ENCODE results near the gene TMEM191C.
"Not testable (repeated sequence)": the region's sequence is repeated elsewhere in the genome, so short reads cannot be mapped to it uniquely, and the experiment has no call there.

DNA sequence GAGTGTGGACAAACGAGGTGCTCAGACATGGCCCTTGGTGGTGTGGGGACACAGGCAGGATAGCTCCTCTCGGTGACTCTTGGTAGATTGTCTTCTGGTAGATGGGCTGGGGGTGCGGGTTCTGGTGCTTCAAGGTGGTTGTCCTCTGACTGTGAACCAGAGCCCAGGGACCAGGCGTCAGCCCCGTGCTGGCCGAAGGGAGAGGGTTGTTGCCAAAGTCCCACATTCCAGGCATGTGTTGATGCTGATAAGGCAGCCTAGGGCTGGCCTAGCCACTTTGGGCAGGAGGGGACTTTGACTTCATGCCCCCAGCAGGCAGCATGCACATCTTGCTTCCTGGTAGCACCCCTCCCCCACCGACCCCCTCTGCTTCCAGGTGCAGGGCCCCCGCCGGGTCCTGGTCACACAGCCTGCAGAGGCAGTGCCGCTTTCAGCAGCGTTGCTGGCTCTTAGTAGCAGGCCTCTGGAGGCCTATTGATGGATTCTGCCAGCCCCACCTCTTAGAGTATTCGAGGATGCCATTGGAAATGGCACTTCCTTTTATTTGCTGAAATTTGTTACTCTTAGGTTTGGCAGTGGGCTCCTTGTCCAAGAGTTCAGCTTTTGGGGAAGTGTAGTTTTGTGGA lies 43.0 kb upstream of the TMEM191C start:
- TF ChIP-seq POLR2AphosphoS5 (IDR thresholded peaks at IDR 0.05; ENCODE audit: borderline replicate concordance, low read depth, low read length); EZH2 (IDR thresholded peaks at IDR 0.05): not testable (repeated sequence)
